ENCODE data around the gene ZCWPW1.
"Not testable (repeated sequence)": the region's sequence is repeated elsewhere in the genome, so short reads cannot be mapped to it uniquely, and the experiment has no call there.

ZCWPW1 gene

DNA sequence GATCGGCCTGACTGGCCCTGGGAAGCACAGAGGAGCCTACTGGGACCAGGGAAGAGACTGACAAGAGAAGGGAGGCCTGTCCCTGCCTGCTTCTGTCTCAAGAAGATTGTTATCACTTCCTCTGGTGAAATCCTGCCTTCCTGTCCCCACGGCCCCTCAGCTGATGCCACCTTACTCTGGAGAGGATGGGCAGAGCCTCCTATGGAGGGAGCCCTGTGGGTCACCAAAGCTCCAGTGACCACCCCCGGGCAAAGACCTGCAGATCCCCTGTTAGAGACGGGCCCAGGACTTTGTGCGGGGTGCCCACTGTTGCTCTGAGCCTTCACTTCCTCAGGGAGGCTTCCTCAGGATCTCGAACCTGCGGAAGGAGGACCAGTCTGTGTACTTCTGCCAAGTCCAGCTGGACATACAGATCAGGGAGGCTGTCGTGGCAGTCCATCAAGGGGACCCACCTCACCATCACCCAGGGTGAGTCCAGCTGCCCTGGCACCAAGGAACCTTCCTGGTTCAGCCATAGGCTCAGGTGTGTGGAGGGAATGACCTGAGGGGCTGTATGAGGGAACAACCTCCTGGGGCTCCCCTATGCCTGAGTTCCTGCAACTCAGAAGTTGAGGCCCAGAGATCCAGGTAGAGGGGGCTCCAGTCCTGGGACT lies 72.0 kb downstream of the ZCWPW1 start:
- TF ChIP-seq, protein P1, sequence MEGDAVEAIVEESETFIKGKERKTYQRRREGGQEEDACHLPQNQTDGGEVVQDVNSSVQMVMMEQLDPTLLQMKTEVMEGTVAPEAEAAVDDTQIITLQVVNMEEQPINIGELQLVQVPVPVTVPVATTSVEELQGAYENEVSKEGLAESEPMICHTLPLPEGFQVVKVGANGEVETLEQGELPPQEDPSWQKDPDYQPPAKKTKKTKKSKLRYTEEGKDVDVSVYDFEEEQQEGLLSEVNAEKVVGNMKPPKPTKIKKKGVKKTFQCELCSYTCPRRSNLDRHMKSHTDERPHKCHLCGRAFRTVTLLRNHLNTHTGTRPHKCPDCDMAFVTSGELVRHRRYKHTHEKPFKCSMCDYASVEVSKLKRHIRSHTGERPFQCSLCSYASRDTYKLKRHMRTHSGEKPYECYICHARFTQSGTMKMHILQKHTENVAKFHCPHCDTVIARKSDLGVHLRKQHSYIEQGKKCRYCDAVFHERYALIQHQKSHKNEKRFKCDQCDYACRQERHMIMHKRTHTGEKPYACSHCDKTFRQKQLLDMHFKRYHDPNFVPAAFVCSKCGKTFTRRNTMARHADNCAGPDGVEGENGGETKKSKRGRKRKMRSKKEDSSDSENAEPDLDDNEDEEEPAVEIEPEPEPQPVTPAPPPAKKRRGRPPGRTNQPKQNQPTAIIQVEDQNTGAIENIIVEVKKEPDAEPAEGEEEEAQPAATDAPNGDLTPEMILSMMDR (IDR thresholded peaks at IDR 0.05; ENCODE audit: extremely low read depth, insufficient read depth, missing control alignments) = no peak
- in situ Hi-C loops (cut with MboI; ENCODE audit: low pct_unique_long_range_greater_than_20kb, low sequenced_read_pairs, unreplicated experiment) = no loop called here
- DNase-seq (ENCODE audit: low spot score) = no peak

DNA sequence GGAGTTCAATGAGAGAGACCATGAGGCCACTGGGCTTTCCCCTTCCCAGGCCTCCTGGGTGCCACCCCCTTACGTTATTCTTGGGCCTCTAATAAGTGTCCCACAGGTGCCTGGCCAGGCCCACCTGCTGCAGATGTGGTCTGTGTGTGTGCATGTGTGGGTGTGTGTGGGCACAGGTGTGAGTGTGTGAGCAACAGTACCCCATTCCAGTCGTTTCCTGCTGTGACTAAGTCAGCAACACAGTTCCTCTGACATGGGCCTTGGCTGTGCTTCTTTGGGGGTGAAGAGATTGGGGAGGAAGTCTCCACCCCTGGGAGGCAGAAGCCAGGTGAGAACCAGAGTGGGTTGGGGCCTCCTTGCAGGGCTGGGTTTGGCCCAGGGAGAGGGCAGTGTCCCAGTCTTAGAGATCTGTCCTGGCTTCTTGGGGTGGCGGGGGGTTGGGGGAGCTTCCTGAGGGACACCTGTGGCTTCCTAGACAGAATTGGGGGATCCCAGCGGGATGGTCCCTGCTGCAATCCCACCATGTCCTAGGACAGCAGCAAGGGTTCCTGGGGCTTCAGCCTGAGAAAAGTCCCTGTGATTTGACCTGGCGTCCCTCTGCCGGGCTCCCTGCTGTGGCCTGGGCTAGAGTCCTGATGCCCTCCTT lies 74.7 kb downstream of the ZCWPW1 start:
- TF ChIP-seq, protein P1 (IDR thresholded peaks at IDR 0.05; ENCODE audit: extremely low read depth, insufficient read depth, missing control alignments) = no peak
- DNase-seq (ENCODE audit: low spot score) = no peak
- in situ Hi-C loops (cut with MboI; ENCODE audit: low pct_unique_long_range_greater_than_20kb, low sequenced_read_pairs, unreplicated experiment) = no loop called here

DNA sequence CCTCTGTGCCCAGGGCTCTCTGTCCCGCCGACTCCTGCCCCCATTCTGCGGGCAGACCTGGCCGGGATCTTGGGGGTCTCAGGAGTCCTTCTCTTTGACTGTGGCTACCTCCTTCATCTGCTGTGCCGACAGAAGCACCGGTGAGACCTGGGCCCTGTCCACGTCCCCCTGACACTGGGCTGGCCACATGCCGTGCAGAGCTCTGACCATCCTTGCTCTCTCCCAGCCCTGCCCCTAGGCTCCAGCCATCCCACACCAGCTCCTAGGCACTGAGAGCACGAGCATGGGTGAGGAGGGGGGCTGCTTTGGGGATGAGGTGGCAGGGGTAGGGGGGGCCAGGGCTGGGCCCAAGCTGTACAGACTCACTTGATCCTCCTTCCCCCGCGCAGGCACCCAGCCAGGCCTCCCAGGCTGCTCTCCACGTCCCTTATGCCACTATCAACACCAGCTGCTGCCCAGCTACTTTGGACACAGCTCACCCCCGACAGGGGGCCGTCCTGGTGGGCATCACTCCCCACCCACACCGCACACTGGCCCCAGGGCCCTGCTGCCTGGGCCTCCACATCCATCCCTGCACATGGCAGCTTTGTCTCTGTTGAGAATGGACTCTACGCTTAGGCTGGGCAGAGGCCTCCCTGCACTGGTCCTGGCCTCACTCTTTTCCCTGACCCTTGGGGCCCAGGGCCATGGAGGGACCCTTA lies 75.4 kb downstream of the ZCWPW1 start:
- TF ChIP-seq, protein P1 (IDR thresholded peaks at IDR 0.05; ENCODE audit: extremely low read depth, insufficient read depth, missing control alignments) = no peak
- in situ Hi-C loops (cut with MboI; ENCODE audit: low pct_unique_long_range_greater_than_20kb, low sequenced_read_pairs, unreplicated experiment) = no loop called here
- DNase-seq (ENCODE audit: low spot score) = no peak

DNA sequence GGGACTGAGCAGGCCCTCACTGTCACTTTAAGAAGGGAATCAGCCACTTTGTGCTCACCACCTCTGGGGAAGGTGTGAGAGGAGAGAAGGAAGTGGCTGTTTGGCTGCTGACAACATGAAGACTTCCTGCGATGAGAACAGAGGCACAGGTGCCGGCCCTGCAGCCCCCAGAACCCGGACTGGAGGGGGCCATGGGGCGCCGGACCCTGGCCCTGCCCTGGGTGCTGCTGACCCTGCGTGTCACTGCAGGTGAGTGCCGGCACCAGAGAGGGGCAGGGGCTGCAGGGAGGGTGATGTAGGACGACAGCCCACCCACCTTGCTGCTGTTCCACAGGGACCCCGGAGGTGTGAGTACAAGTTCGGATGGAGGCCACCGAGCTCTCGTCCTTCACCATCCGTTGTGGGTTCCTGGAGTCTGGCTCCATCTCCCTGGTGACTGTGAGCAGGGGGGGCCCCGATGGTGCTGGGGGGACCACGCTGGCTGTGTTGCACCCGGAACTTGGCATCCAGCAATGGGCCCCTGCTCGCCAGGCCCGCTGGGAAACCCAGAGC lies 76.2 kb downstream of the ZCWPW1 start:
- DNase-seq (ENCODE audit: low spot score); in situ Hi-C loops (cut with MboI; ENCODE audit: low pct_unique_long_range_greater_than_20kb, low sequenced_read_pairs, unreplicated experiment): not testable (repeated sequence)

DNA sequence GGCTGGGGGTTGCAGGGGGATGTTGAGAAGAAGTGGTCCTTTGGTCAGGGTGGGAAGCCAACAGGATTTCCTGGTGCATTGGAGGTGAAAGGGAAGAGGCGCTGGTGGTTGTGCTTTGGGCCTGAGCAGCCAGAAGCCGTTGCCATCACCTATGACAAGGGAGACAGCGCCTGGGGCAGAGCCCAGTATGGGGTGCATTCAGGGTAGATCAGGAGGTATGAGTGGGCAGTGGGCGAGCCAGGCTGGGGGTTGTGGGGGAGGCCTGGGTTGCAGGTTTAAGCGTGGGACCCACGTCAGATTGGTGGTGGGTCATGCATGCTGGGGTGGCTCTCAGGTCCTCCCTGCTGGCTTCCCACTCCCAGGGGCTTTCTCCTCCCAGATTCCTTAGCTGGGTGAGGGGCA lies 76.8 kb downstream of the ZCWPW1 start:
- TF ChIP-seq, protein P1 (IDR thresholded peaks at IDR 0.05; ENCODE audit: extremely low read depth, insufficient read depth, missing control alignments) = no peak
- in situ Hi-C loops (cut with MboI; ENCODE audit: low pct_unique_long_range_greater_than_20kb, low sequenced_read_pairs, unreplicated experiment) = no loop called here
- no peak for DNase-seq (ENCODE audit: low spot score)

Measured in GM13977 (cell line).